H54 (cell line): Measurements from ENCODE around the gene ACACB.

Experiments
- DNase-seq: peaks from one replicate; pipeline ENCODE4 v3.0.0; 2011; ENCODE audit warnings: low spot score, mixed read lengths; ENCODE audit not compliant: insufficient read length
- FAIRE-seq: peaks from 3 replicates; lab custom pipeline; 2011; peaks lifted over from hg19 to GRCh38; lab: Jason Lieb, UNC
- POLR2A ChIP-seq: IDR thresholded peaks from 2 replicates; pipeline ENCODE4 v1.6.1; 2011; ENCODE audit warnings: low read depth, mild to moderate bottlenecking, low read length

The ACACB gene

DNA sequence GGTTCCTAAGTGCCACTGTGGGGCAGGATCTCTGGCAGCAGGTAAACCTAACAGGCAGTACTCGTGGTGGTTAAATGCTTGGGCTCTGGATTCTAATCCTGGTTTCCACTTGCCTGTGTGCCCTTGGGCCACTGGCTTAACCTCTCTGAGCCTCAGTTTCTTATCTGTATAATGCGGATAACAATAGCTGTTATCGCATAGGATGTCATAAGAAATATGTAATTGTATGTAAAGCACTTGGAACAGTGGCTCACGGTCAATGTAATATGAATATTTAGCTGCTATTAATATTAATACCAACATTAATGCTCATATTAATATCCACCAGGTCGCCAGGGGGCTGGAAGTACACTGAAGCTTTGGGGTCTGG, 175.9 kb downstream of the ACACB start:
- no peak for TF ChIP-seq POLR2A
- no peak for FAIRE-seq
- no peak for DNase-seq

DNA sequence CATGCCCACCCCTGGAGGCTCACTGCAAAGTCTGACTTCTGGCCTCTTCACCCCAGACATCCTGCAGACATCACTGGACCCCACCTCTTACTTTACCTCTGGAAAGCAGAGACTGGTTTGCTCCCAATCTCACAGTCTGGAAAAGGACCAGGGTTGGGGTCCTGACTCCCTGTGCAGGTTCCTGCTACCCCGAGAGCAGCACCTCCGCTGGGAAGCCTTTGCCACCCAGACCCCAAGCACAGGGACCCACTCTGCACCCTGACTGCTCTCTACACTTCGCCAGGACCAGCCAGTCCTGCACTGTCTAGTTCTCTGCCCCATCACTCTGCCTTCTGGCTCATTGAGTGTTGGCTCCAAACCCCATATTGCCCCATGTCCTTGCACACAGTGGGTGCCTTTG, 176.7 kb downstream of the ACACB start:
- no peak for DNase-seq
- TF ChIP-seq POLR2A, result no peak
- no peak for FAIRE-seq

DNA sequence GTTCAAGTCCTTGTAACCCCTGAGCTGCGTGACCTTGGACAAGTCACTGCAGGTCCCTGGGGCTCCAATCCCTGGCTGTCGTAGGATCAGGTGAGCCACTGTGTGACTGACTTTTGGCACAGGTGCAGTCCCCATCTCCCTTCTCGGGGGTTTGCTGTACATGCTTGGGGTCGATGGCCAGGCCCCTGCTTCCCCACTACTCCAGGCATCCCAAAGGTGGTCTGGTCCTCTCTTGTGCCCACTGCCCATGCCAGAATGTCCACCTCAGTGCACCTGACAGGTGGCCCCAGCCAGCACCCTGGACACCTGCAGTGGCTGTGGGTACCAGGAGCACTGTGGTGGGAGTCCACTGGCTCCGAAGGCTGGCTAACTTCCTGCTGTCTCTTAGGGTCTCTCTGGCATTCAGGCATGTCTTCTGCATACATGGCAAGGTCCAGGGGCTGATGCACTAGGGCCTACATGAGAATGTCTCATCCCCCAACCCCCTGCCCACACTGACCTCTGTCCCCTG, 178.0 kb downstream of the ACACB start:
- DNase-seq (no peak), FAIRE-seq (no peak)
- TF ChIP-seq POLR2A, result no peak

DNA sequence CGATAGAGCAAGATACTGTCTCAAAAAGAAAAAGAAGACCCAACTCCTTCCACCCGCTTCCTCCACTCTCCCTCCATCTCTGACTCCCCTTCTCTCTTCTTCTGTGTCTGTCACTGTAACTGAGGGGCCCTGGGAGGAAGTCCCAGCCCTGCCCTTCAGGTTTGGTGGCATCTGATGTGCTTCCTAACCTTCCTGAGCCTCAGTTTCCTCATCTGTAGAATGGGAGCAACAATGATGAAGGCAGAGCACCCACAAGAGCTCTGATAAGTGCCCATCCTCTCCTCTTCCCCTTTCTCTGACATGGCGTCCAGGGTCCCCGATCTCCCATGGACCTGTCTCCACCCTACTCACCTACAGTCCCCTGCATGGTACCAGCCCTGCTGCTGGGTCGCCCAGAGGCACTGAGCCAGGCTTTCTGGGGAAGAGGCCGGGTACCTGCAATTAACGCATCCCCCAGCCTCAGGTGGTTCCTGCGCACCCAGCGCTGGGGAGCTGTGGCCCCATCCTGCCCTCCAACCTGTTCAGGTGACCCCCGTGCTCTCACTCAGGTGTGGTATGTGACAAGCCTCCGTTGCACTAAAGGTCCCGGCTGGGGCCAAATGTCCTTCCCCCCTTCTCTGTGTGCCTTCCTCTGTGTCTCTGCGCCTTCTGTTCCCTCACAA, 179.5 kb downstream of the ACACB start:
- no peak for TF ChIP-seq POLR2A
- FAIRE-seq, result no peak
- DNase-seq, result no peak

DNA sequence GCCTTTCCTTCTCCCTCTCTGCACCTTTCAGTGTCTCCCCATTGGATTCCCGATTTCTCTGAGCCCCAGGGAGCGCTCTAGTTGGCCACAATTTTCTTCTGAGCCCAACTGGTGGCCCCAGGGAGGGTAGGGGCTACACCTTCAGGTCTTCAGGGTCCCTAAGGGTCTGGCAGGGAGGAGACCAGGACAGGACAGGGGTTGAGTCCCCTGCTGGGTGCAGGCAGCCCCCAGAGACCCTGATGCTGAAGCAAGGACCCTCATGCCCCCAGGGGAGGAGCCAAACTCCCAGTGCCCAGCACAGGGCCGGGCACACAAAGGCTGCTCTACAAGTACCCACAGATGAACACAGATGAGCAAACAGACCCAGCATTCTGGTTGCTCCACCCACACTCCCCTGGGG, 180.0 kb downstream of the ACACB start:
- no peak for TF ChIP-seq POLR2A
- FAIRE-seq (no peak), DNase-seq (no peak)

DNA sequence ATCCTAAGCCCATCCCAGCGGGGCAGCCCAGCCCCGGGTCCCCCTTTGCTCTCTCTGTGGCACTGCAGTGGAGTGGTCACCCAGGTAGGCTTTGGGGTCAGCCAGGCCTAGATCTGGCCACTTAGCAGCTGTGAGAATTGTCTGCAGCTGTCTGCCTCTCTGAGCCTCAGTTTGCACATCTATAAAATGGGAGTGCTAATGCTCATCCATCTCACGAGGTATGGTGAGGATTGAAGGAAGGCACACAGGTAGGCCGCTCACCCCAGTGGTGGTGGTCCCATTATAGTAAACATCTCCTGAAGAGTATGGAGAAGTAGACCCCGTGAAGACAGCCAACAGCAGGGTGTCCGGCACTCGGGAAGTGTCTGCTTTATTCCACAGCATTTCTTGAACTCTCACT, 183.5 kb downstream of the ACACB start:
- no peak for DNase-seq
- TF ChIP-seq POLR2A, result no peak
- FAIRE-seq, result no peak

DNA sequence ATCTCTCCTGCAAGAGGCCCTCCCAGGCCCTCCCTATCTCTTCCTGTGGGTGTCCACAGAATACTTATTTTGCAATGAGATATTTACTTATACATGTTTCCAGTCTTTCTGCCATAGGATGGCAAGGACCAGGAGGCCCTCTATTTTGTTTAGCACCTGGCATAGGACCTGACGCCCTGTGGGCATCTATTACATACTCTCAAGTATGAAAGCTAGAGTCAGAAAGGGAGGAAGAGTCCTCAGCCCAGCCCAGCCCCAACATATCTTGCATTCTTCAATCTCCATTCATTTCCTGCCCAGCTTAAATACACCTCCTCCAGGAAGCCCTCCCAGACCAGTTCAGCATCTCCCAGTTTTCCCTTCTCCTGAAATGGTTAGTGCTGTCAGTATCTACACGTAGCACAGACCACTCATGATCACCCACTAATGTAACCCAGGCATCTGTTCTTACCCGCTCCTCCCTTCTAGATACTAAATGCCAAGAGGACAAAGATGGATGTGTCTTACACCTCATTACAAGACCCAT, 185.3 kb downstream of the ACACB start:
- no peak for FAIRE-seq
- no peak for TF ChIP-seq POLR2A
- no peak for DNase-seq

DNA sequence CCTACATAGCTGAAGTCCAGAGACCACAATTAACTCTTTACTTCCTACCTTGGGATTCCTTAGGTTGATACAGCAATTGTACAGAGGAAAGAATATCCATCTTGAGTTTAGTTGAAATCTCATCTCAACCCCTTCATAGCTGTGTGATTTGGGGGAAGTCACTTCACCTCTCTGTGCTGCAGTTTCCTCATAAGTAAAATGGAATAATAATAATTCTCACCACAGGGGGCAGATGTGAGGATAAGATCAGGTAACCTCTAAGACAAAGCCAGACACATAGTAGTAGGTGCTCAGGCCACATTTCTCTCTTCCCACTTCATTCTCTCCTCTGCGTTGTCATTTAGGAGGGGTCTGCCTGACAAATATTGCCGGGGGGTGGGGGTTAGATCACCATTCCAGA, 186.0 kb downstream of the ACACB start:
- DNase-seq (no peak), FAIRE-seq (no peak)

DNA sequence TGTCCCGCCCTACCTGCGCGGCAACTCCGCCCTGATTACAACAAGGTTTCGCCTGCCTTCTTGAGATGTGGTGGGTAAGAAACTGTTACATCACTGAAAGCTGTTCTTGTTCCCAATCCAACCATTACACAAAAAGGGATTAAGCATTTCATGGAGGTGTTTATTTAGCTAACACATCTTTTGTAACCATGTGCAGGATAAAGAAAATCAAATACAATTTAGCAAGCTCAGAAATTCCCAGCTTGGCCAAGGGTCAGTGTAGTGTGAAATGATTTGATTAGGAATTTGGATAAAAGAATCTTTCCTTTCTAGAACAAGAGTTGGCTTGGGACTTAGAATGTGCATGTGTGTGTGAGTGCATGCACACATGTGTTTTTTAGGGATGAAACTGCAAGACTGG, 186.4 kb downstream of the ACACB start:
- TF ChIP-seq POLR2A, result no peak
- no peak for DNase-seq
- FAIRE-seq, result no peak

More for the DNA sequence above, 186.0 kb downstream of the ACACB start:
- TF ChIP-seq POLR2A, result no peak

DNA sequence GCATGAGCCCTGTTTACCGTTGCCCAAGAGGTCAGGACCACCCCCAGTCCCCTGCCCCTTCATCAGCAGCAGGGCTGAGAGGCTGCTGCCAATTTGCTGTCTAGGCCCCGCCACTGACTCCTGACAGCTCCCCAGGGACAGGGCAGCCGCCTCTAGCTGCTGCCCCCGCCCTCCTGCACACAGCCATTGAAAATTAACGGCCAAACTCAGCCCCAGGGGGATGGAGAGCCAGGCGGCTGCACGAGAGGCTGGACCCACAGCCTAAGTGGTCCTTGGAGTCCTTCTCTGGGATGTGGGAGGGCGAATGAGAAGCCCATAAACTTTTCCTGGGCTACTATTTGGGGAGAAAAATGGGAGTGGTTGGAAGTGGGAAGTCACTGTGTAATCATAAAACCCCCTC, 188.1 kb downstream of the ACACB start:
- no peak for DNase-seq
- FAIRE-seq, result no peak
- TF ChIP-seq POLR2A, result no peak

DNA sequence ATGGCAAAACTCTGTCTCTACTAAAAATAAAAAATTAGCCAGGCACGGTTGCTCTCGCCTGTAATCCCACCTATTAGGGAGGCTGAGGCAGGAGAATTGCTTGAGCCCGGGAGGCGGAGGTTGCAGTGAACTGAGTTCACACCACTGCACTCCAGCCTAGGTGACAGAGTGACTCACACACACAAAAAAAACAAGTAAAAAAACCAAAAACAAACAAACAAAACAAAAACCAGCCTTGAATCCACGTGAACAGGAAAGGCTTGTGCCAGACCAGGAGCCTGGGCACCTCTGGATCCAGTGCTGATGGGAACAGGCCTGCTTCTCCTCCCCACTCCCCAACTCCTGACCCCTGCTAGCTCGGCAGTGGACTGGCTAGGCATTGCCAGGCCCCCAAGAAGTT, 189.2 kb downstream of the ACACB start:
- FAIRE-seq (no peak), DNase-seq (no peak)

DNA sequence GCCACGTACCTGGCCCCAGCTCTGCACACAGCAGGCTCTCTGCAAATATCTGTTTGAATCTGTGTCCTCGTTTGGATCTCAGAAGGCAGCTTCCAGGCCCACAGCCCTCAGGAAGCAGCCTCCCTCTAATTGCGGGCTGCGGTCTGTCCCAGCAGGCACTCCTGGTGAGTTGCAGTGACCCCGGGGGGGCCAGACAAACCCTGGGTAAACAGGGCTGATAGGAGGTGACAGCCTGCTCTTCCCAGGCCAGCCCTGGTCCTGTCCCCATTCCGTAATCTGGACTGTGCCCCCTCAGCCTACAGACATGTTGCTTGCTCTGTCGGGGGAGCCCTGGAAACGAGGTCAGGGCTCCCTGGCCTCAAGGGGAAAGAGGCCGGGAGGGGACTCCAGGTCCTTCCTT, 190.7 kb downstream of the ACACB start:
- no peak for FAIRE-seq
- TF ChIP-seq POLR2A, result no peak
- DNase-seq, result no peak

More for the DNA sequence above, 189.2 kb downstream of the ACACB start:
- no peak for TF ChIP-seq POLR2A

DNA sequence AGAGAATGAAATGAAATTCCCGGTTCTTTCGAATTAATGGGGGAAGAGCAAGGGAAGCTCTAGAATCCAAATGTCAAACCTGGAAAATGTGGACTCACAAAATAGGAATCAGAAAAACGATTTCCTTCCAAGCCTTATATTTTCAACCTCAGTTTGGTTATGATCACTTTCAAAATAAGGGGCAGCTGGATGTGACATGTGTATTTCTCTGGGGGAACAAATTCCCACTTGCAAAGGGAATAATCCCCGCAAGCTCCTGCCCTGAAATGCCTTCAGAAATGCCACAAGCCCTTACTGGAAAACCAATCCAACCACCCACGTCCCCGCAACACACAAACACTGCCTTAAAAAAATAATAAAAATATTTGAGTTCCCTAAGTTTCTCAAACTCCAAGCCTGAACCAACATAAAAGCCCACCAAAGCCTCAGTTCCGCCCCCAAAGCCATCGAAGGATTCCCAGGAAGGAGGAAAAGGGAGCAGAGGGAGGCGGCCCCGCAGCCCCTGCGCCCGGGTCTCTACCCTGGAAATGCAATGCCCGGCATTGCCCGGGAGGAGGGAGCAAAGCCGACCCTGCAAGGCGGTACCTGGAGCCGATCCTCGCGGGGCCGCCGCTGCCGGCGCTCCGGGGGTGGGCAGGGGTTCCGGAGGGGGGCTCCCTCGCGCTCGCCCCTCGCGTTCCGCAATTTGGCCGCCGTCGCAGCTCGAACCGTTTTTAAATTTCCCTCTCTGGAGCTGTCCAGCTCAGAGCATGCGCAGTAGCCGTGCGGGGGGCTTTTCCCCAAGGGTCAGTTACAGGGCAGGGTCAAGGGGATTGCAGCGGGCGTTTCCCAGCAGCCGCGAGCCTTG, 192.4 kb downstream of the ACACB start, which contains the start of gene FOXN4:
Gene FOXN4 (minus strand): TSS at position 751 of the 847 bp plus-strand sequence. CDS start 963 bp downstream, outside the sequence.
- no peak for FAIRE-seq
- DNase-seq, result no peak
- no peak for TF ChIP-seq POLR2A
